Chondrocyte (in vitro differentiated cells): ENCODE measurements around the gene CLEC19A. TPM values are rescaled to one million over a fixed set of nuclear protein-coding genes. Genes with fewer than 3 reads are reported as not detected.

Experiments used
- DNase-seq: peaks from one replicate; pipeline ENCODE4 v3.0.0; 2021; ENCODE audit warnings: mixed read lengths, low spot score
- H3K27ac Mint-ChIP-seq: one replicate; pipeline ENCODE4 v1.8.0; 2021; ENCODE audit warnings: mild to moderate bottlenecking, moderate library complexity, mixed read lengths; ENCODE audit not compliant: unreplicated experiment
- H3K27me3 Mint-ChIP-seq: 2 replicates; pipeline ENCODE4 v1.8.0; 2021; ENCODE audit warnings: low read depth, mixed read lengths
- H3K36me3 Mint-ChIP-seq: 2 replicates; pipeline ENCODE4 v1.8.0; 2021; ENCODE audit warnings: low read depth, mixed read lengths
- H3K4me1 Mint-ChIP-seq: 2 replicates; pipeline ENCODE4 v1.8.0; 2021; ENCODE audit warnings: low read depth, mild to moderate bottlenecking, mixed read lengths
- H3K4me3 Mint-ChIP-seq: one replicate; pipeline ENCODE4 v1.8.0; 2021; ENCODE audit warnings: mild to moderate bottlenecking, moderate library complexity, mixed read lengths; ENCODE audit not compliant: unreplicated experiment
- H3K9me3 Mint-ChIP-seq: 2 replicates; pipeline ENCODE4 v1.8.0; 2021; ENCODE audit warnings: low read depth, mixed read lengths
- CTCF ChIP-seq: fragments of 200-600 bp; sonication (generic); IDR thresholded peaks from 2 replicates; pipeline ENCODE4 v1.5.0; 2021; ENCODE audit warnings: antibody characterized with exemption, mild to moderate bottlenecking, moderate library complexity
- total RNA-seq: library from RNA; stranded (reverse); gene quantifications from 3 replicates; pipeline ENCODE4 v1.2.1, GENCODE V29; 2021

Gene CLEC19A
- total RNA-seq, 1 donor from 2014 or later: not detected

DNA sequence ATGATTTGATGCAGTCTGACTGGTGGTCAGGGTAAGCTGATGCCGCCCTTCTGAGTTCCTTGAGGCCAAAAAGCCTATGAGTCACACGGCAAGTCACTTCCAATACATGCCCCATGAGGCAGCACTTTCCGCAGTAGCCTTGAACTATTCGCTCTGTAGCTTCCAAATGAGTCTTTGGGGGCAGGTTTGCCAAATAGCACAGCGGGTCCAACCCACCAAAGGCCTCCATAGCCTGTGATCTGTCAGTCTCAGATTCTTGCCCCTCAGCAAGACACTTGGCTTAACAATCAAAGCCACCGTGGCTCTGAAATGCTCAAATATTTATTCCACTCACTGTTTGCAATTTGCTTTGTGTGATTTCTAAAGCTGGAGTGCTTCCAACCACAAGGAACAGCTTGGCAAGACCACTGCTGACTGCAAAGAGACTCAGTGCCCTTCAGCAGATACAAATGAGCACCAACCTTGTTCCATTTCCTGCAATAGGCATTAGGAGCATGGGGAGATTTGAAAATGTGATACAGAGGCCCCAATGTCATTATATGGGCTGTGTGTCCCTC, 45.4 kb downstream of the CLEC19A start:
- H3K27ac Mint-ChIP-seq: no peak overlapping the region
- H3K36me3 Mint-ChIP-seq: no peaks in the 10 kb centered on the region
- no peak overlapping the region for H3K4me3 Mint-ChIP-seq
- no peak for DNase-seq
- peaks cover 15% of the 10 kb centered on the region for H3K9me3 Mint-ChIP-seq
- no peak for TF ChIP-seq CTCF
- H3K4me1 Mint-ChIP-seq: no peaks in the 10 kb centered on the region
- H3K27me3 Mint-ChIP-seq: peaks cover 6% of the 10 kb centered on the region

DNA sequence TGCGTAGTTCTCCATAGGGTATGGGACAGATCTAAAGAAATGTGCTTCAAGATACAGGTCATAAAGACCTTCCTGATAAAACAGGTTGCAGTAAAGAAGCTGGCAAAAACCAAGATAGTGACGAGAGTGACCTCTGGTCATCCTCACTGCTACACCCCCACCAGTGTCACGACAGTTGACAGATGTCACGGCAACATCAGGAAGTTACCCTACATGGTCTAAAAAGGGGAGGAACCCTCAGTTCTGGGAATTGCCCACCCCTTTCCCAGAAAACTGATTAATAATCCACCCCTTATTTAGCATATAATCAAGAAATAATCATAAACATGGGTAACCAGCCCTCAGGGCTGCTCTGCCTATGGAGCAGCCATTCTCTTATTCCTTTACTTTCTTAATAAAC, 46.3 kb downstream of the CLEC19A start:
- no peak for DNase-seq
- Mint-ChIP-seq H3K9me3 (peaks cover 15% of the 10 kb centered on the region), H3K4me1 (no peaks in the 10 kb centered on the region), H3K36me3 (no peaks in the 10 kb centered on the region), H3K27ac (no peak overlapping the region), H3K4me3 (no peak overlapping the region), H3K27me3 (no peaks in the 10 kb centered on the region)
- no peak for TF ChIP-seq CTCF

- DNase-seq: no peak
- H3K9me3 Mint-ChIP-seq: peaks cover 6% of the 10 kb centered on the region
These were observed 52.8 kb downstream of the CLEC19A start for GRCh38 chr16:19338335-19338734.

DNA sequence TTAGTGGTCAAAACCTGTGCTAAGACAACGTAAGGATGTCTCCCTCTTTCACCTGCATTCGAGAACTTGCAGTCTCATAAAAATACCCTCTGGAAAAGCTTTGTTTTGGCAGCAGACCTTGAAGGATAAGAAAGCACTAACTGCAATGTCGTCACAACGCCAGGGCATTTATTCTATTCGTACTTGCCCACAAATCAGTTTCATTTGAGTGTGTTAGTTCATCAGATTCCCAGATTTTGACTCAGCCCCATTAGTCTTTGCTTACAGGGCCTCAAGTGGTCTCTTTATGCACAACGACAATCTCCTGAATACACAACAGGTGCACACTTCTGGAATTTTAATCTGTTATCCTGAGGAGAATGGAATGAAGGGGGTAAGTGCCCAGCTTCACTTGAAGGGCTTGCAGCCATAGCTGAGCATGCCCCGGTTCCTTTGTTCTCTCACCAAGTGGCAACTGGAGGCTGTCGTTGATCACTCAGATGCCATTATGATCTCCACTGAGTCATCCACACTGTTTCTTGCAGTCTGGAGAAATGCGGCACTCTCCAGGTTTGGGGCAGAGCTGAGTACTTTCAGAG, 58.8 kb downstream of the CLEC19A start:
- peaks cover 13% of the 10 kb centered on the region for H3K27me3 Mint-ChIP-seq
- peaks cover 6% of the 10 kb centered on the region for H3K9me3 Mint-ChIP-seq
- no peak overlapping the region for H3K27ac Mint-ChIP-seq
- no peak overlapping the region for H3K4me3 Mint-ChIP-seq
- no peaks in the 10 kb centered on the region for H3K4me1 Mint-ChIP-seq
- no peaks in the 10 kb centered on the region for H3K36me3 Mint-ChIP-seq
- no peak for DNase-seq
- TF ChIP-seq CTCF: no peak

More at GRCh38 chr16:19338335-19338734, 52.8 kb downstream of the CLEC19A start:
- no peaks in the 10 kb centered on the region for H3K4me1 Mint-ChIP-seq
- H3K27me3 Mint-ChIP-seq: no peaks in the 10 kb centered on the region
- H3K36me3 Mint-ChIP-seq: no peaks in the 10 kb centered on the region
- no peak for TF ChIP-seq CTCF
- H3K27ac Mint-ChIP-seq: no peak overlapping the region
- H3K4me3 Mint-ChIP-seq: no peak overlapping the region

DNA sequence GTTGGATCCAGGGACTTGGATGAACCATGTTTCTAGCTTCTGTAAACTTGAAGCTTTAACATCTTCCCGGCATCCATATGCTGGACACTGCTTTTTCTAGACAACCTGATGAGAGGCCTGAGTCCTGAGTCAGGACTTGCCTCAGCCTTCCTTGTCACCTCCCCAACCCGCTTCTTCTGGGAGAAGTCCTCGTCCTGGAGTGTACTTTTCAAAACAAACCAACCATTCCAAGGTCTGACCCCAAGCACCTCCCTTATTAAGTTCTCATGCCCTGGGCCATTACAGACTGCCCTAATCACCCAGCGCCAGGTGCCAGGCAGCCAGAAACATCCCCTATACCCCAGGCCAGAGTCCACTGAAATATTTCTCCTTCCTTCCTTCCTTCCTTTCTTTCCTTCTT, 59.4 kb downstream of the CLEC19A start:
- no peak for DNase-seq
- Mint-ChIP-seq H3K4me1 (no peaks in the 10 kb centered on the region), H3K4me3 (no peak overlapping the region), H3K27ac (no peak overlapping the region), H3K36me3 (no peaks in the 10 kb centered on the region), H3K9me3 (peaks cover 6% of the 10 kb centered on the region), H3K27me3 (peaks cover 13% of the 10 kb centered on the region)
- TF ChIP-seq CTCF: no peak
